HL-60 (cell line): ENCODE measurements around the gene GLI3.

Experiments used
- DNase-seq, 2 experiments: peaks; one replicate each; pipeline ENCODE4 v3.0.0-alpha.2; 2010 to 2020; ENCODE audit warnings: low read depth in 1 of 2, low spot score in 1 of 2
- H3K27ac ChIP-seq: fragments of 250-450 bp; sonication (Bioruptor Pico); replicated peaks from 2 replicates; pipeline ENCODE4 v1.5.1; 2020; ENCODE audit warnings: mild to moderate bottlenecking, moderate library complexity
- H3K27me3 ChIP-seq: fragments of 250-450 bp; sonication (Bioruptor Pico); 2 replicates; pipeline ENCODE4 v1.5.1; 2021; ENCODE audit warnings: mild to moderate bottlenecking, moderate library complexity; ENCODE audit not compliant: insufficient read depth, poor library complexity, severe bottlenecking
- H3K4me3 ChIP-seq: replicated peaks from 2 replicates; pipeline ENCODE4 v1.5.1; 2011; ENCODE audit warnings: mild to moderate bottlenecking, control low read depth, low read length; ENCODE audit not compliant: insufficient read depth
- CTCF ChIP-seq: IDR thresholded peaks from one replicate; pipeline ENCODE4 v1.5.1; 2011; ENCODE audit warnings: low read length, control low read depth, inconsistent platforms; ENCODE audit not compliant: insufficient read depth
- GABPA ChIP-seq: IDR thresholded peaks from 2 replicates; pipeline ENCODE4 v1.6.1; 2012; ENCODE audit warnings: low read depth
- POLR2AphosphoS5 ChIP-seq: IDR thresholded peaks from 2 replicates; pipeline ENCODE4 v1.6.1; 2012; ENCODE audit warnings: low read depth
- SPI1 ChIP-seq: IDR thresholded peaks from 2 replicates; pipeline ENCODE4 v1.6.1; 2012; ENCODE audit warnings: low read depth, mild to moderate bottlenecking, borderline replicate concordance
- TF ChIP-seq, protein P1 (sequence below): IDR thresholded peaks from 2 replicates; pipeline ENCODE4 v1.6.1; 2012; ENCODE audit warnings: low read depth; ENCODE audit not compliant: insufficient replicate concordance

The GLI3 gene

GRCh38 chr7:42011846-42012245 is 225.2 kb downstream of the GLI3 start:
- no peak overlapping the region for H3K27ac ChIP-seq
- no peak for DNase-seq
- no peaks in the 10 kb centered on the region for H3K27me3 ChIP-seq
- no peak overlapping the region for H3K4me3 ChIP-seq
- TF ChIP-seq POLR2AphosphoS5, result no peak
- no peak for TF ChIP-seq SPI1
- TF ChIP-seq, protein P1, sequence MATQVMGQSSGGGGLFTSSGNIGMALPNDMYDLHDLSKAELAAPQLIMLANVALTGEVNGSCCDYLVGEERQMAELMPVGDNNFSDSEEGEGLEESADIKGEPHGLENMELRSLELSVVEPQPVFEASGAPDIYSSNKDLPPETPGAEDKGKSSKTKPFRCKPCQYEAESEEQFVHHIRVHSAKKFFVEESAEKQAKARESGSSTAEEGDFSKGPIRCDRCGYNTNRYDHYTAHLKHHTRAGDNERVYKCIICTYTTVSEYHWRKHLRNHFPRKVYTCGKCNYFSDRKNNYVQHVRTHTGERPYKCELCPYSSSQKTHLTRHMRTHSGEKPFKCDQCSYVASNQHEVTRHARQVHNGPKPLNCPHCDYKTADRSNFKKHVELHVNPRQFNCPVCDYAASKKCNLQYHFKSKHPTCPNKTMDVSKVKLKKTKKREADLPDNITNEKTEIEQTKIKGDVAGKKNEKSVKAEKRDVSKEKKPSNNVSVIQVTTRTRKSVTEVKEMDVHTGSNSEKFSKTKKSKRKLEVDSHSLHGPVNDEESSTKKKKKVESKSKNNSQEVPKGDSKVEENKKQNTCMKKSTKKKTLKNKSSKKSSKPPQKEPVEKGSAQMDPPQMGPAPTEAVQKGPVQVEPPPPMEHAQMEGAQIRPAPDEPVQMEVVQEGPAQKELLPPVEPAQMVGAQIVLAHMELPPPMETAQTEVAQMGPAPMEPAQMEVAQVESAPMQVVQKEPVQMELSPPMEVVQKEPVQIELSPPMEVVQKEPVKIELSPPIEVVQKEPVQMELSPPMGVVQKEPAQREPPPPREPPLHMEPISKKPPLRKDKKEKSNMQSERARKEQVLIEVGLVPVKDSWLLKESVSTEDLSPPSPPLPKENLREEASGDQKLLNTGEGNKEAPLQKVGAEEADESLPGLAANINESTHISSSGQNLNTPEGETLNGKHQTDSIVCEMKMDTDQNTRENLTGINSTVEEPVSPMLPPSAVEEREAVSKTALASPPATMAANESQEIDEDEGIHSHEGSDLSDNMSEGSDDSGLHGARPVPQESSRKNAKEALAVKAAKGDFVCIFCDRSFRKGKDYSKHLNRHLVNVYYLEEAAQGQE, result no peak
- no peak for TF ChIP-seq CTCF
- TF ChIP-seq GABPA, result no peak

DNA sequence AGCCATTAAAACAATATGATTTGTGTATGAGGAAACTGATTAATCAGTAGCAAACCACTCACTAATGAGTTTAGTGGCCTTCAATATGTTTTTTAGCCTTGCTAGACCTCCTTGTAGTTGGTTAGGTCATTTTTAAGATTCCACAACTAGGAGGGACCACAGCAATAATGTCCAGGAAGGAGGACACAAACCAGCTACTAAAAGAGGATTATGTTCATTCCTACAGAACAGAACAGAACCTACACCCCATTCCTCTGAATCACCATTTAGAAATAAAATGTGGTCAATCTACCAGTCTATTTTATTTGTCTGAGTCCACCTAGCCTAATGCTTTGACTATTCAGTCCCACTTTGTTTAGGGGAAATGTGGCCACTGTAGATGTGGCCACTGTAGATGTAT is 226.3 kb downstream of the GLI3 start:
- Histone ChIP-seq H3K27me3 (no peaks in the 10 kb centered on the region), H3K27ac (no peak overlapping the region), H3K4me3 (no peak overlapping the region)
- DNase-seq, result no peak
- no peak for TF ChIP-seq POLR2AphosphoS5
- no peak for TF ChIP-seq GABPA
- TF ChIP-seq CTCF, result no peak
- TF ChIP-seq SPI1, result no peak
- TF ChIP-seq, protein P1, result no peak

DNA sequence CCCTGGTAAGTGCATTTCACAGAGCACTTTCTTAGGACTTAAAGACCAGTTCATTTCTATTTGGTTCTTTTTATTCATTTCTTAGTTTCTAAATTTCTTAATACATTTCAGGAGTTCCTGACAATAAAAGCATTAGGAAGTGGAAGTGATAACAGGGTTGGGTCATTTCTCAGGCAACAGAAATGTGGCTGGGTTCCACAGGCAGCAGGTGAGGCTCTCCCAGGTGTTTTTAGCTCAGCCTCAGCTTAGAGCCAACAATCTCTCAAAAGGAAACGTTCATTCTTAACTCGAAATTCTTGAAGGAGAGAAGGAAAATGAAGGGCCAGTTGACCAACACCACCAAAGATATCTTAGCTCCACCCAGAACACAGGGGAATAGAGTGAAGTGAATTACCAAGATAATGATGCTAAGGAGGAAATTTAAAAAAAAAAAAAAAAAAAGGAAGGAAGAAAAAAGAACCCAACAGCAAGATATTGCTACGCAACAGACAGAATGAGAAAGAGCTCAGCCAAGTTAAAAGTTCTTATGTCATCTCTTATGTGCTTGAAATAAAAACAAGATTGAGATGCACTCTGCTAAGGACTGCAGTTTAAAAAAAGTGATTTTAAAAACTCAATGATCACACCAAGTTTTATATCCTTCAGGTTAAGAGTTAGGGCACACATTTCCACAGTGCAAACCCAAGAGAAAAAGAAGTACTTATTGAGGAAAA is 230.1 kb downstream of the GLI3 start:
- no peak for DNase-seq
- H3K27me3 ChIP-seq, result peaks cover 8% of the 10 kb centered on the region
- no peak for TF ChIP-seq CTCF
- TF ChIP-seq, protein P1, result no peak
- no peak for TF ChIP-seq POLR2AphosphoS5
- TF ChIP-seq GABPA, result no peak
- no peak for TF ChIP-seq SPI1
- H3K4me3 ChIP-seq, result no peak overlapping the region
- no peak overlapping the region for H3K27ac ChIP-seq
